GM19455 (cell line): ENCODE results near the gene HEMK1.

Experiments
- ATAC-seq: cut with Tn5 transposase; IDR thresholded peaks from one replicate; pipeline ENCODE4 v1.9.1; 2021; ENCODE audit not compliant: unreplicated experiment

The HEMK1 gene

DNA sequence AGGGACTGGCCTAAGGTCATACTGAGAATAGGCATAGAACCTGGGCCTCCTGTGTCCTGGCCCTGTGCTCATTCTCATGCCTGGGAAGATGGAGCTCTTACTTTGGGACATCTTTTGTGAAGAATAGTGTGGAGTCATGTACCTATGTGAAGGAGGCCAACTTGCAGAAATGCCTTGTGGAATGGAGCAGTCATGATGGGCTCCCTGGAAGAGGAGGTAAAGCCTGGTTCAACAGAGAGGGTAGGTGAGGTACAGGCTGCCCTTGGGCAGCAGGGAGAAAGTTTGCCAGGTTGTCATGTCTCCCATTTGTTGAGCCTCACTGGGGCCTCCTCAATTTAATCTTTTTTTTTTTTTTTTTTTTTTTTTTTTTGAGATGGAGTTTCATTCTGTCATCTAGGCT is 65.7 kb downstream of the HEMK1 start:
- no peak for ATAC-seq

DNA sequence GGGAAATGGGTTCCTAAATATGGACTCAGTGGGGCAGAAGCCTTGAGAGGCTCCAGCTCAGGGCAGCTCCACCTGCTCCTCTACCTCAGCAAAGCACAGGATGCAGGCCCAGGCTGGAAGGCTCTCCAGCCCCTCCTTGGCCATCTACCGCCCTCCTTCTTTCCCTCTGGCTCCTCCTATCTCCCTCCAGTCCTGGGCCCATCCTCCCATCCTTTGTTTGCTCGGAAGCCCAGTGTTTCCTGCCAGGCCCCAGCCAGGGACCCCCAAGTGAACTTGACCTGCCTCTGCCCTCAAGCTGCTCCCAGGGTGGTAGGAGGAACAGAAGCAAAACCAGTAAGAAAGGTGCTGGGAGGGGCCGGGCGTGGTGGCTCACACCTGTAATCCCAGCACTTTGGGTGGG is 67.7 kb downstream of the HEMK1 start:
- ATAC-seq, result no peak

DNA sequence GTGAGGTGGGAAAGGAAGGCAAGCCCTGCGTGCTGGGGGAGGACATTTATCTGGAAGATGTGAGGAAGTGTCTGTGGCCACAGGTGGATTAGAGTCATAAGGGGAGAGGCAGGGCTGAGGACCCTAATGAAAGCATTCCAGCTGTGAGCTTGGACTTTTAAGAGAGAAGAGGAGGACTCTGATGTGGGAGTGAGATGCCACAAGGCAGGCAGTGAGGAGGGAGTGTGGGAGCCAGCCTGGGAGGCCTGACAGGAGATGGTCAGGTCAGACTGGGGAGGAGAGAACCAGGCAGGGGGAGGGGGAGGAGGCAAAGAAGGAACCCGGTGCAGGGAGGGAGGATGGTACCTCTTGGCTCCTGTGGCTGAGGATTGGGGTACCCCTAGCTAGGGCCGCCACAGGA is 68.6 kb downstream of the HEMK1 start:
- no peak for ATAC-seq

DNA sequence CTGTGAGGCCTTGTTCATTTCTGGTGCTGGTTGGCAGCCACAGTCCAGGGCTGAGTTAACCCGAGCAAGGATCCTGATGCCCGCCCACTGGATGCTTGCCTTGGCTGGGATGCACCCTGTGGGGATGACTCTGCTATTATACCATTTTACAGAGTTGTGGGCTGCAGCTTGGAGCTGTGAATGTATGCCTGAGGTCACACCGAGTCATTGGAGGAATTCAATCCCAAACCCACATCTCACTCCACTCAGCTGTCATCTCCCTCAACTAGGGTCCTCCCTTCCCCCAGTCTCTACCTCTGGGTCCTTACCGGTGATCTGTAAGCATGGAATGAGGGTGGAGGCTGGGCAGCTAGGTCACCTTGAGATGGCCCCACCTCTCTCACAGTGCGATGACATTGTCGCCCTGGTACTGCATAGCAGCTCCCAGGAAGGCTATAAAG is 69.8 kb downstream of the HEMK1 start:
- no peak for ATAC-seq

DNA sequence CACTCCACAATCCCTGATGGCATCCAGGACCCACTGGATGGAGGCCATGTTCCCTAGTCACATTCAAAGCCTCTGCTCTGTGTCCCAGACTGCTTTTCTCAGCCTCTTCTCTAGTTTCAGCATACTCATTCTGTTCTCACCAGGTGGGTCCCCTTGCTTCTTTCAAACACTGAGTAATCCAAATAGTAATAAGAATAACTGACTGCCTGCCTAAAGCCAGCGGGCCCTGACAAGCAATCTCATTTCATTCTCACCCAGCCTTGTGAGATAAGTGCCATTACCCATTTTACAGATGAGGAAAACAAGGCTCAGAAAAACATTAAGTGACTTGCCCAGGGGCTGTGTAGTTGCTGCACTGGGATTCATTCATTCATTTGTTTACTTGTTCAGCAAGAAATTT is 73.1 kb downstream of the HEMK1 start:
- no peak for ATAC-seq

DNA sequence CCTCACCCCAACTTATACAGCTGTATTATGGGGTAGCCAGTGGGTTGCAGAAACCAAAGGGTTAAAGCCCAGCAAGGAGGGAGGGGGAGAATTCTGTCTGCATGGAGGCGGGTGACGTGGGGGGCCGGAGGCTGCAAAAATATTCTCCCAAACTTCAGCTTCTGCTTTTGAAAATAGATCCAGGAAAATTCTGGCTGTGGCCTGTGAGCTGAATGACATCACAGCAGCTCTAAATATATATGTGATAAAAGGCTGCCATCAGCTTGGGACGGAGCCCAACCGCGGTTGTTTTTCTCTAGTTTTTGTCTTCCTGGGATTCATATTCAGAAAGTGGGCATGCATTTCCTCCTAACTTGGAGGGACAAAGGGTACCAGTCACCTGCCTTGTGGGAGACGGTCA is 75.2 kb downstream of the HEMK1 start:
- ATAC-seq, result no peak

DNA sequence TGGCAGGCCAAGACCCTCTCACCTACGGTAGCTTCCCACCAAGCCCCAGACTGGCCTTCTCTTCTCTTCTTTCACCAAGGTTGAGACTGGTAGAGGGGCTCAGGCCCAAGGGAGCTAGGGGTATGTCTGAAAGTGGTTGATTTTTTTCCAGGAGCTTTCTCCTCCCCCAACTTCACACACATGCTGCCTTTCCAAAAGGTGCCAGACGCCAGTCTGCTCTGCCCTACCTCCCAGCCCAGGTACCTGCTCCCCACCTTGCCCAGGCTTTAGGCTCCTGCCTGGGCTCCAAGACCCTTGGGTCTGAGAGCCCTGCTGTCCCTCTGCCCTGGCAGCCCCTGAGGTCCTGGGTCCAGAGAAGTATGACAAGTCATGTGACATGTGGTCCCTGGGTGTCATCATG is 76.1 kb downstream of the HEMK1 start:
- ATAC-seq, result no peak
